B cell (primary cell): ENCODE data around the gene TMEM207. TPM values are rescaled to one million over a fixed set of nuclear protein-coding genes. Genes with fewer than 3 reads are reported as not detected.

Source experiments
- ATAC-seq: fragments of 200-7000 bp; cut with Tn5 transposase; one replicate; pipeline ENCODE4 v1.10.0; 2021; ENCODE audit warnings: low read depth, mild to moderate bottlenecking, moderate number of reproducible peaks, moderate library complexity
- CTCF ChIA-PET: fragments of 350-600 bp; sonication (Branson Sonifier 250); formaldehyde crosslinking; loops from one replicate; lab custom pipeline; 2021; ENCODE audit warnings: antibody characterized with exemption, inconsistent platforms; lab: Charles Lee
- POLR2A ChIA-PET: fragments of 350-600 bp; sonication (Branson Sonifier 250); formaldehyde crosslinking; loops from one replicate; lab custom pipeline; 2021; ENCODE audit warnings: antibody characterized with exemption; lab: Charles Lee
- DNase-seq: peaks from one replicate; pipeline ENCODE4 v3.0.0; 2013
- H2AFZ ChIP-seq: 2 replicates; pipeline ENCODE4 v1.6.1; 2012; ENCODE audit warnings: mild to moderate bottlenecking, low read depth, low read length; ENCODE audit not compliant: insufficient read depth, poor library complexity, severe bottlenecking
- H3K27ac ChIP-seq, 2 donors: 1 replicate in 1 of 2; 2 replicates in 1 of 2; pipeline ENCODE4 v1.5.1; 2012 to 2013; ENCODE audit warnings: low read length in 2 of 2, mild to moderate bottlenecking in 2 of 2, moderate library complexity in 1 of 2
- H3K27me3 ChIP-seq, 4 experiments: fragments of 200-600 bp in 1 of 4; sonication (generic) in 1 of 4; replicated peaks in 1 of 4; 1 replicate in 2 of 4; 2 replicates in 2 of 4; pipeline versions ENCODE4 v1.6.1 to v1.7.0; 2013 to 2016; ENCODE audit warnings: low read length in 3 of 4, mild to moderate bottlenecking in 2 of 4, mixed read lengths in 1 of 4, moderate library complexity in 1 of 4; ENCODE audit not compliant: insufficient read depth in 4 of 4, control insufficient read depth in 3 of 4; ENCODE audit errors: control extremely low read depth in 1 of 4
- H3K36me3 ChIP-seq, 2 experiments: replicated peaks in 1 of 2; 1 replicate in 1 of 2; 2 replicates in 1 of 2; pipeline versions ENCODE4 v1.6.1 to v1.7.1; 2013; ENCODE audit warnings: low read length in 1 of 2; ENCODE audit not compliant: insufficient read depth in 2 of 2, control insufficient read depth in 1 of 2; ENCODE audit errors: control extremely low read depth in 1 of 2, extremely low read depth in 1 of 2
- H3K4me1 ChIP-seq, 2 donors: fragments of 200-600 bp in 1 of 2; sonication (generic) in 1 of 2; 1 replicate in 1 of 2; 2 replicates in 1 of 2; pipeline versions ENCODE4 v1.5.1 to v1.6.1; 2013 to 2017; ENCODE audit warnings: low read length in 2 of 2; ENCODE audit not compliant: control insufficient read depth in 2 of 2, insufficient read depth in 2 of 2
- H3K4me2 ChIP-seq: replicated peaks from 2 replicates; pipeline ENCODE3; 2012; ENCODE audit warnings: mild to moderate bottlenecking, low read depth, low read length; ENCODE audit not compliant: poor library complexity, severe bottlenecking
- H3K4me3 ChIP-seq, 5 experiments: fragments of 200-600 bp in 1 of 5; sonication (generic) in 1 of 5; 1 replicate in 3 of 5; 2 replicates in 2 of 5; pipeline versions ENCODE4 v1.5.1 to v1.7.0; 2011 to 2016; ENCODE audit warnings: low read length in 4 of 5, mild to moderate bottlenecking in 4 of 5, low read depth in 2 of 5, control low read depth in 1 of 5, moderate library complexity in 1 of 5; ENCODE audit not compliant: insufficient read depth in 1 of 5; ENCODE audit errors: control extremely low read depth in 1 of 5, extremely low read depth in 1 of 5
- H3K79me2 ChIP-seq: fragments of 200-600 bp; sonication (generic); one replicate; pipeline ENCODE4 v1.6.0; 2016; ENCODE audit warnings: low read length; ENCODE audit not compliant: control insufficient read depth, insufficient read depth
- H3K9ac ChIP-seq: fragments of 200-600 bp; sonication (generic); 2 replicates; pipeline ENCODE4 v1.6.1; 2017; ENCODE audit warnings: mild to moderate bottlenecking, low read length, moderate library complexity
- H3K9me3 ChIP-seq, 3 donors: one replicate each; pipeline versions ENCODE4 v1.6.1 to v1.7.1; 2013; ENCODE audit warnings: low read length in 2 of 3; ENCODE audit not compliant: control insufficient read depth in 2 of 3, insufficient read depth in 1 of 3; ENCODE audit errors: control extremely low read depth in 1 of 3
- H4K20me1 ChIP-seq: 2 replicates; pipeline ENCODE4 v1.6.0; 2012; ENCODE audit warnings: mild to moderate bottlenecking, low read length; ENCODE audit not compliant: insufficient read depth, control insufficient read depth, poor library complexity, severe bottlenecking
- H3K27ac Mint-ChIP-seq: one replicate; pipeline ENCODE4 v1.8.0; 2021; ENCODE audit warnings: mixed read lengths
- H3K27me3 Mint-ChIP-seq: one replicate; pipeline ENCODE4 v1.8.0; 2021; ENCODE audit warnings: mixed read lengths
- H3K4me1 Mint-ChIP-seq: one replicate; pipeline ENCODE4 v1.8.0; 2021; ENCODE audit warnings: mixed read lengths
- H3K4me3 Mint-ChIP-seq: one replicate; pipeline ENCODE4 v1.8.0; 2021; ENCODE audit warnings: mixed read lengths
- H3K9me3 Mint-ChIP-seq: one replicate; pipeline ENCODE4 v1.8.0; 2022; ENCODE audit warnings: mixed read lengths; ENCODE audit not compliant: insufficient read depth
- EZH2 ChIP-seq: IDR thresholded peaks from 2 replicates; pipeline ENCODE4 v1.6.1; 2012; ENCODE audit warnings: borderline replicate concordance, low read depth, mild to moderate bottlenecking, moderate library complexity, low read length; ENCODE audit not compliant: insufficient read depth, poor library complexity, severe bottlenecking
- intact Hi-C: fragments of 100-400 bp; cut with micrococcal nuclease; formaldehyde crosslinking; loops from one replicate; pipeline ENCODE4 v1.10.0; 2022
- polyA plus RNA-seq: library from polyadenylated mRNA; depleted of rRNA; stranded (reverse); fragments of >200 nt; gene quantifications from 2 replicates; pipeline ENCODE4 v1.2.3, GENCODE V29; 2012
- total RNA-seq, 2 donors: library from RNA; stranded (reverse); fragments of 120-200 nt in 1 of 2; gene quantifications; 1 replicate in 1 of 2; 2 replicates in 1 of 2; pipeline versions ENCODE4 v1.2.3 to v1.2.4, GENCODE V29; 2013 to 2022
- TF ChIP-seq, protein P1 (sequence below): fragments of 200-600 bp; IDR thresholded peaks from one replicate; pipeline ENCODE4 v1.8.0; 2022; ENCODE audit warnings: antibody characterized with exemption, mild to moderate bottlenecking

The TMEM207 gene
- total and polyA plus RNA-seq, 2 donors (not counting 1 experiment from before 2014, with no cell fraction given) = not detected

DNA sequence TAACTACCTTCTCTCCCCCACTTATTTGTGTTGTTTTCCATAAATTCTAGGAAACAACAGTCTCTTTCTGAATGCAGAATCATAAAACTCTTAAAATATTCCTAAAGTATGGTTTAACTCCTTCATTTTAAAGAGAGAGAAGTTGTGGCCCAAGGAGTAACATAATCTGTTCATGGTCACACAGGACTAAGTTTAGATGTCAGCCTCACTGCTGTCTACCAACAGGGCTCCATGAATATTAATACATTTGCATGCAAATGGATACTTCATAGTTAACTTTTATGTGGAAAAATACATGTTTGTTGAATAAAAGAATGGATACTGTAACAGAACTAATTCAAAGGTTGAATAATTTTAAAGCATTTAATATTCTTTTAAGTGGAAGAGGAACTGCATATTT lies 45.7 kb upstream of the TMEM207 start:
- ChIA-PET CTCF (no interaction called here), POLR2A (no interaction called here)
- peaks cover 29% of the 10 kb centered on the region for H3K27me3 Mint-ChIP-seq

DNA sequence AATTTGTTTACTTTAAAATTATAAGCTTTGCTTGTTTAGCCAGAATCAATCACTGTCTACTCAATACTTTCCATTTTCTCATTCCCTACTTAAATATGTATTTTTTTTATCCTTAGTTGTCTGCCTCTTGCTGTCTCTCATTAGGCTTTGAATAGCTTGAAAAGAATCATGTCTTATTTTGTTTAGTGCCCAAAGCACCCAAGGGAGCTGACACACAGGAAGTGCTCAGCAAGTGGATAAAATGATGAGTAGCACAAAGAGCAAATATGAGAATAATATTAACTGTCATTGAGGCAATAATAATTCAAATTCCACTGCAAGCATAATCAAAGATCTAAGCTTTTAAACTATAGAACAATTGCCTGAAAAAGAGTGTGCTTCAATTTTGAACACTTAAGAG lies 45.2 kb upstream of the TMEM207 start:
- H3K9me3 ChIP-seq = no peaks in the 10 kb centered on the region
- ATAC-seq (no peak), DNase-seq (no peak)
- H3K4me1 ChIP-seq = no peaks in the 10 kb centered on the region
- TF ChIP-seq EZH2 = no peak
- TF ChIP-seq, protein P1, sequence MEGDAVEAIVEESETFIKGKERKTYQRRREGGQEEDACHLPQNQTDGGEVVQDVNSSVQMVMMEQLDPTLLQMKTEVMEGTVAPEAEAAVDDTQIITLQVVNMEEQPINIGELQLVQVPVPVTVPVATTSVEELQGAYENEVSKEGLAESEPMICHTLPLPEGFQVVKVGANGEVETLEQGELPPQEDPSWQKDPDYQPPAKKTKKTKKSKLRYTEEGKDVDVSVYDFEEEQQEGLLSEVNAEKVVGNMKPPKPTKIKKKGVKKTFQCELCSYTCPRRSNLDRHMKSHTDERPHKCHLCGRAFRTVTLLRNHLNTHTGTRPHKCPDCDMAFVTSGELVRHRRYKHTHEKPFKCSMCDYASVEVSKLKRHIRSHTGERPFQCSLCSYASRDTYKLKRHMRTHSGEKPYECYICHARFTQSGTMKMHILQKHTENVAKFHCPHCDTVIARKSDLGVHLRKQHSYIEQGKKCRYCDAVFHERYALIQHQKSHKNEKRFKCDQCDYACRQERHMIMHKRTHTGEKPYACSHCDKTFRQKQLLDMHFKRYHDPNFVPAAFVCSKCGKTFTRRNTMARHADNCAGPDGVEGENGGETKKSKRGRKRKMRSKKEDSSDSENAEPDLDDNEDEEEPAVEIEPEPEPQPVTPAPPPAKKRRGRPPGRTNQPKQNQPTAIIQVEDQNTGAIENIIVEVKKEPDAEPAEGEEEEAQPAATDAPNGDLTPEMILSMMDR = no peak
- no peak overlapping the region for H3K4me2 ChIP-seq
- H3K27ac Mint-ChIP-seq = no peak overlapping the region
- H3K36me3 ChIP-seq = no peaks in the 10 kb centered on the region
- H2AFZ ChIP-seq = no peak overlapping the region
- peaks cover 32% of the 10 kb centered on the region for H3K27me3 Mint-ChIP-seq
- H3K4me3 Mint-ChIP-seq = no peak overlapping the region
- H3K4me1 Mint-ChIP-seq = peaks cover 4% of the 10 kb centered on the region
- H4K20me1 ChIP-seq = no peaks in the 10 kb centered on the region
- no peaks in the 10 kb centered on the region for H3K79me2 ChIP-seq
- no peak overlapping the region for H3K9ac ChIP-seq
- peaks cover 0 to 10% (median 3%) of the 10 kb centered on the region in 4 experiments for H3K27me3 ChIP-seq
- no peak overlapping the region for H3K4me3 ChIP-seq
- CTCF ChIA-PET = no interaction called here
- POLR2A ChIA-PET = no interaction called here
- H3K27ac ChIP-seq = no peak overlapping the region
- intact Hi-C loops = no loop called here
- no peaks in the 10 kb centered on the region for H3K9me3 Mint-ChIP-seq

More for the DNA sequence above, 45.7 kb upstream of the TMEM207 start:
- no peak overlapping the region for H3K4me3 ChIP-seq
- H3K4me1 ChIP-seq = no peaks in the 10 kb centered on the region
- intact Hi-C loops = no loop called here
- TF ChIP-seq EZH2 = no peak
- TF ChIP-seq, protein P1 = no peak
- ATAC-seq (no peak), DNase-seq (no peak)
- H3K4me2 ChIP-seq = no peak overlapping the region
- no peaks in the 10 kb centered on the region for H4K20me1 ChIP-seq
- H3K27ac Mint-ChIP-seq = no peak overlapping the region
- no peak overlapping the region for H3K9ac ChIP-seq
- no peaks in the 10 kb centered on the region for H3K9me3 ChIP-seq
- no peak overlapping the region for H3K4me3 Mint-ChIP-seq
- no peaks in the 10 kb centered on the region for H3K9me3 Mint-ChIP-seq
- H3K36me3 ChIP-seq = no peaks in the 10 kb centered on the region
- H3K27ac ChIP-seq = no peak overlapping the region
- H3K27me3 ChIP-seq = peaks cover 0 to 10% (median 3%) of the 10 kb centered on the region in 4 experiments
- no peak overlapping the region for H2AFZ ChIP-seq
- peaks cover 4% of the 10 kb centered on the region for H3K4me1 Mint-ChIP-seq
- H3K79me2 ChIP-seq = no peaks in the 10 kb centered on the region
